Endodermal cell (in vitro differentiated cells): ENCODE results near the gene ACOX1. TPM values are rescaled to one million over a fixed set of nuclear protein-coding genes. Genes with fewer than 3 reads are reported as not detected.

Experiments used
- DNase-seq: peaks from one replicate; pipeline ENCODE4 v3.0.0-alpha.2; 2017
- H3K27ac ChIP-seq: 2 replicates; pipeline ENCODE4 v1.5.1; 2013; ENCODE audit warnings: mild to moderate bottlenecking, low read depth, low read length, moderate library complexity
- H3K27me3 ChIP-seq: 2 replicates; pipeline ENCODE4 v1.6.1; 2013; ENCODE audit warnings: mild to moderate bottlenecking, low read length, moderate library complexity; ENCODE audit not compliant: insufficient read depth, control insufficient read depth, poor library complexity, severe bottlenecking
- H3K36me3 ChIP-seq: 2 replicates; pipeline ENCODE4 v1.7.0; 2013; ENCODE audit warnings: mild to moderate bottlenecking, low read length, moderate library complexity; ENCODE audit not compliant: control insufficient read depth, insufficient read depth
- H3K4me1 ChIP-seq: one replicate; pipeline ENCODE4 v1.7.0; 2013; ENCODE audit warnings: low read length; ENCODE audit not compliant: control insufficient read depth, insufficient read depth
- H3K4me3 ChIP-seq: 2 replicates; pipeline ENCODE4 v1.5.1; 2013; ENCODE audit warnings: mild to moderate bottlenecking, low read length, moderate library complexity
- H3K9ac ChIP-seq: 2 replicates; pipeline ENCODE4 v1.6.1; 2013; ENCODE audit warnings: mild to moderate bottlenecking, low read length, moderate library complexity; ENCODE audit not compliant: poor library complexity, severe bottlenecking; ENCODE audit errors: extremely low read depth
- H3K9me3 ChIP-seq: 2 replicates; pipeline ENCODE4 v1.6.1; 2013; ENCODE audit warnings: mild to moderate bottlenecking, low read length, moderate library complexity; ENCODE audit not compliant: control insufficient read depth
- H3K27ac Mint-ChIP-seq: 2 replicates; pipeline ENCODE4 v1.8.0; 2020; ENCODE audit warnings: mixed read lengths
- H3K27me3 Mint-ChIP-seq: 2 replicates; pipeline ENCODE4 v1.8.0; 2021; ENCODE audit warnings: mild to moderate bottlenecking, mixed read lengths; ENCODE audit not compliant: insufficient read depth
- H3K36me3 Mint-ChIP-seq: 2 replicates; pipeline ENCODE4 v1.8.0; 2020; ENCODE audit warnings: low read depth, mixed read lengths
- H3K4me1 Mint-ChIP-seq: 2 replicates; pipeline ENCODE4 v1.8.0; 2020; ENCODE audit warnings: mixed read lengths
- H3K4me3 Mint-ChIP-seq: 2 replicates; pipeline ENCODE4 v1.8.0; 2020; ENCODE audit warnings: mild to moderate bottlenecking, moderate library complexity, mixed read lengths
- H3K9me3 Mint-ChIP-seq: 2 replicates; pipeline ENCODE4 v1.8.0; 2020; ENCODE audit warnings: mild to moderate bottlenecking, mixed read lengths
- WGBS, 2 experiments: methylation state at CpG; one replicate each; pipeline versions ENCODE4 v1.1.5 to v1.1.7; 2013; ENCODE audit warnings: missing lambda C conversion rate in 2 of 2, mixed read lengths in 1 of 2; ENCODE audit not compliant: insufficient coverage in 1 of 2, insufficient read length in 1 of 2; 5-methylcytosine and 5-hydroxymethylcytosine counted together
- long read RNA-seq, 4 experiments: library from polyadenylated mRNA in 2 of 4; library from RNA in 1 of 4; library from capped mRNA in 1 of 4; stranded (forward) in 3 of 4; unstranded in 1 of 4; transcript quantifications; one replicate each; pipeline ENCODE4 v2.0.0, GENCODE V29; 2020 to 2021; ENCODE audit warnings: inconsistent platforms in 1 of 4
- polyA plus RNA-seq, 2 experiments: library from polyadenylated mRNA; stranded (reverse); fragments of 50-300 nt; gene quantifications; one replicate each; pipeline ENCODE4 v1.2.3, GENCODE V29; 2013
- total RNA-seq, 2 donors: library from RNA; stranded (reverse); fragmentation: NEBNext Ultra II Directional in 1 of 2; extraction: Animal tissue kit (Norgen Biotek cat#: 25700) in 1 of 2; gene quantifications; 2 replicates in 1 of 2; 3 replicates in 1 of 2; pipeline ENCODE4 v1.2.1, GENCODE V29; 2021
- TF ChIP-seq, protein P1 (sequence below): fragments of 200-600 bp; sonication (generic); conservative IDR thresholded peaks from 2 replicates; pipeline ENCODE4 v1.5.0; 2021; ENCODE audit warnings: antibody characterized with exemption, mild to moderate bottlenecking

The ACOX1 gene
- 10 to 100 TPM; 28.6 to 37.1 TPM for total RNA-seq
- polyA plus RNA-seq (2013, experiment 1 of 2): 16.1 TPM
- 13.6 TPM for polyA plus RNA-seq (2013, experiment 2 of 2)
- long read RNA-seq, experiment 1, partial matches to known transcripts: 1 of 4 reads
- long read RNA-seq, experiment 1, other reads (novel, unspliced or antisense): 3 of 4 reads
- long read RNA-seq, experiment 2, full-length matches to known transcripts: 19 of 31 reads
- long read RNA-seq, experiment 2, partial matches to known transcripts: 6 of 31 reads
- long read RNA-seq, experiment 2, other reads (novel, unspliced or antisense): 6 of 31 reads
- long read RNA-seq, experiment 3, full-length matches to known transcripts: 143 of 159 reads
- long read RNA-seq, experiment 3, partial matches to known transcripts: 4 of 159 reads
- long read RNA-seq, experiment 3, other reads (novel, unspliced or antisense): 12 of 159 reads
- long read RNA-seq, experiment 4, full-length matches to known transcripts: 2 of 5 reads
- long read RNA-seq, experiment 4, partial matches to known transcripts: 2 of 5 reads
- long read RNA-seq, experiment 4, other reads (novel, unspliced or antisense): 1 of 5 reads

DNA sequence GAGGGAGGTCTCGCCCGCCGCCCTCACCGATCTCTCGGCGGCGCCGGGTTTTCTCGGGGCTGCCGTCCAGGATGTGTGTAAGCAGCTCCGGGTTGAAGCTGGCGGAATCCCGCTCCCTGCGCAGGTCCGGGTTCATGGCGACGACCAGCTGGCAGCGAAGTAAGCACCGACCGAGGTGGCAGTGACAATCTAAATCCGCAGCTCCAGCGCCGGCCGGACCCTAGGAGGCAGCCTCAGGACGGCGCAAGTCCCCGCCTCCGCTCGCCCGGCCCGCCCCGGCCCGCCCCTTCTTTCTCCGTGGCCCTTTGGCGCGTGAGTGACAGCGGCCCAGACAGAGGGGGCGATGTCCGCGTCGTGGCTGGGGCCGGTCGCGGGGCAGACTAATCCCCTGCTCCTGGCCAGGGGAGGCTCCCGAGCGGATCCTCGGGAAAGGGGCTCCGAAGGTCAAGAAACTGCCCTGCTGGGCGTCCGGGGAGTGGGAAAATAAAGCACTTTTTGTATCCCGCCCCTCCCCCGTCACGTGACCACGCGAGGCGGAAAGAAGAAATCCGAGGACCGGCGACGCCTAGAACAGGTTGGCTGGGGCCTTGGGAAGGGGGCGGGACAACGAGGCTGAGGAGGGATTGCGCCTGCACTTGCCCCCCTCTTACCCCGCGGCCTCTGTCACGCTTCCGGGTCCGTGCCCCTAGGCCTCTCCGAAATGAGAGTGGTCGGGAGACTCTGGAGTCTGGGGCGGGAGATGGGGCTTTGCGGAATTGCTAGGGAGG lies at the start of gene ACOX1, which contains the start of gene TEN1:
Gene ACOX1, minus strand, starts transcription at position 229 of the 767 bp plus-strand sequence. Its CDS starts 93 bp downstream, at position 136.
Gene TEN1, plus strand, starts transcription at position 303 of the 767 bp plus-strand sequence. CDS start 6,953 bp downstream, outside the sequence.
- peak within 1 kb of the TSS; percentile 96 for H3K4me3 ChIP-seq
- peak within 1 kb of the TSS; percentile 97 for H3K27ac ChIP-seq
- peaks cover 25% of the 10 kb centered on the region for H3K36me3 Mint-ChIP-seq
- TF ChIP-seq, protein P1, sequence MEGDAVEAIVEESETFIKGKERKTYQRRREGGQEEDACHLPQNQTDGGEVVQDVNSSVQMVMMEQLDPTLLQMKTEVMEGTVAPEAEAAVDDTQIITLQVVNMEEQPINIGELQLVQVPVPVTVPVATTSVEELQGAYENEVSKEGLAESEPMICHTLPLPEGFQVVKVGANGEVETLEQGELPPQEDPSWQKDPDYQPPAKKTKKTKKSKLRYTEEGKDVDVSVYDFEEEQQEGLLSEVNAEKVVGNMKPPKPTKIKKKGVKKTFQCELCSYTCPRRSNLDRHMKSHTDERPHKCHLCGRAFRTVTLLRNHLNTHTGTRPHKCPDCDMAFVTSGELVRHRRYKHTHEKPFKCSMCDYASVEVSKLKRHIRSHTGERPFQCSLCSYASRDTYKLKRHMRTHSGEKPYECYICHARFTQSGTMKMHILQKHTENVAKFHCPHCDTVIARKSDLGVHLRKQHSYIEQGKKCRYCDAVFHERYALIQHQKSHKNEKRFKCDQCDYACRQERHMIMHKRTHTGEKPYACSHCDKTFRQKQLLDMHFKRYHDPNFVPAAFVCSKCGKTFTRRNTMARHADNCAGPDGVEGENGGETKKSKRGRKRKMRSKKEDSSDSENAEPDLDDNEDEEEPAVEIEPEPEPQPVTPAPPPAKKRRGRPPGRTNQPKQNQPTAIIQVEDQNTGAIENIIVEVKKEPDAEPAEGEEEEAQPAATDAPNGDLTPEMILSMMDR: peak; percentile 55
- peak within 1 kb of the TSS; percentile 96 for H3K4me3 Mint-ChIP-seq
- H3K27me3 ChIP-seq: no peaks in the 10 kb centered on the region
- peak within 1 kb of the TSS; percentile 94 for H3K9ac ChIP-seq
- 0% methylated on average over 37 to 72 of the region's 72 CpGs for WGBS, 2 experiments
- DNase-seq: peak; percentile 100
- peaks cover 44% of the 10 kb centered on the region for H3K4me1 Mint-ChIP-seq
- H3K27me3 Mint-ChIP-seq: no peaks in the 10 kb centered on the region
- H3K9me3 Mint-ChIP-seq: no peaks in the 10 kb centered on the region
- no peaks in the 10 kb centered on the region for H3K9me3 ChIP-seq
- peaks cover 29% of the 10 kb centered on the region for H3K36me3 ChIP-seq
- peaks cover 4% of the 10 kb centered on the region for H3K4me1 ChIP-seq
- peak within 1 kb of the TSS; percentile 100 for H3K27ac Mint-ChIP-seq

DNA sequence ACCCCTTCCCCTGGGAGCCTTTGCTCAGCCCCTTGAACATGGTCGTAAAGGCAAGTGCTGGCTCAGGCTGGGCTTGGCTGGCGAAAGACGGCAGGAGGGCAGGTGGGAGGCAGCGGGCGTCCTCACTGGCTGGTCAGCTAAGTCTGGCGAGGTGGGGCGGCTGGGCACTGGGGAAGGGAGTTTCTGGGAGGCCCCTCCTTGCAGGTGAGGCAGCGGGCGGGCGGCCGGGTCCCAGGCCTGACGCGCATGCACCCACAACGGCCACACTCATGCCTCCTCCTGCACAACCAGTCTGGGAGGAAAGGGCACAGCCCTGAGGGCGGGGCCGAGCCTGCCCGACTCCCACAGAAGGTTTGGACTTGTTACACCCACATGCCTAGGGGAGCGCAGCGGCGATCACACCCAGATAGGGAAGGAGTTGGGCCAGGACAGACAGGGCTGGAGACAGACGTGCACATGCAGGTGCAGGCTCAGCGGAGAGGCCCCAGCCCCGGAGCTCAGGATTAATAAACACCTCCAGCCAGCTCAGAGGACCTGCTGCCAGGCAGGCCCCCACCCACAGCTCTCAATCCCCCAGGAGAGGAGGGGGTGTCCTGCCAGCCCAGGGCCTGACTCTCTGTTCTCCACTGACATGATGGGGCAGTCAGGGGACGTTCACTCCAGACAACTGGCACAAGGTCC lies 48.3 kb upstream of the ACOX1 start, which contains the start of gene EVPL:
Gene EVPL, minus strand, starts transcription at position 148 of the 681 bp plus-strand sequence. Its CDS starts 108 bp downstream, at position 40.
- H3K4me1 Mint-ChIP-seq: peaks cover 12% of the 10 kb centered on the region
- TF ChIP-seq, protein P1: no peak
- WGBS, 2 experiments: 93 to 95% methylated on average over 8 to 24 of the region's 24 CpGs
- H3K4me3 Mint-ChIP-seq: no peak within 1 kb of the TSS
- H3K36me3 ChIP-seq: no peaks in the 10 kb centered on the region
- peaks cover 5% of the 10 kb centered on the region for H3K27me3 Mint-ChIP-seq
- H3K27ac Mint-ChIP-seq: no peak within 1 kb of the TSS
- no peaks in the 10 kb centered on the region for H3K9me3 Mint-ChIP-seq
- no peaks in the 10 kb centered on the region for H3K9me3 ChIP-seq
- peak; percentile 75 for DNase-seq
- H3K9ac ChIP-seq: no peak within 1 kb of the TSS
- no peaks in the 10 kb centered on the region for H3K36me3 Mint-ChIP-seq
- H3K27me3 ChIP-seq: no peaks in the 10 kb centered on the region
- H3K4me3 ChIP-seq: no peak within 1 kb of the TSS
- peaks cover 4% of the 10 kb centered on the region for H3K4me1 ChIP-seq
- H3K27ac ChIP-seq: no peak within 1 kb of the TSS

DNA sequence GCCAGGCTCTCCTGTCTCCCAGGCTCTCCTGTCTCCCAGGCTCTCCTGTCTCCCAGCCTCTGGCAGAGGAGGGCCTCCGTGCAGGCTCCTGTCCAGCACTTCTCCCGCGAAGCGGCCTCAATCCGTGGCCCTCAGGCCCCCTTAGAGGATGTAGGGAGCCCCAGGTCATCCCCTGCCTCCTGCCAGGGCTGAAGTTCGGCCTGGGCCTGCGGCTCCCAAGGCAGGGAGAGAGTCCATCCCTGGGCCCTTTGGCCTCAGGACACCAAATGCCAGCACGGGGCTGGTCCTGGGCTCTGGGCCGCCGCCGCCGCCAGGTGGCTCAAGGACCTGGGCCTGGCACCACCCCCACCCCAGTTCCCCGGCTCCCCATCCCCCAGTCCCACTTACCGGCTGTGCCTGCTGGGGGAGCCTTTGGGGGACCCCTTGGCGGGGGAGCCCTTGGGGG lies 47.8 kb upstream of the ACOX1 start:
- peaks cover 5% of the 10 kb centered on the region for H3K27me3 Mint-ChIP-seq
- Histone ChIP-seq H3K36me3 (no peaks in the 10 kb centered on the region), H3K4me3 (no peak overlapping the region), H3K9me3 (no peaks in the 10 kb centered on the region), H3K27ac (no peak overlapping the region), H3K9ac (no peak overlapping the region), H3K4me1 (peaks cover 4% of the 10 kb centered on the region), H3K27me3 (no peaks in the 10 kb centered on the region)
- no peaks in the 10 kb centered on the region for H3K9me3 Mint-ChIP-seq
- no peak for DNase-seq
- no peaks in the 10 kb centered on the region for H3K36me3 Mint-ChIP-seq
- H3K4me3 Mint-ChIP-seq: no peak overlapping the region
- peaks cover 12% of the 10 kb centered on the region for H3K4me1 Mint-ChIP-seq
- H3K27ac Mint-ChIP-seq: no peak overlapping the region
- TF ChIP-seq, protein P1: no peak
- WGBS, 2 experiments: 90% methylated on average over 2 to 15 of the region's 15 CpGs
